SW480 (cell line): ENCODE measurements around the gene SP7.
A peak's percentile ranks its signal among the peaks of the same experiment; 100 is the strongest.
"Not testable (repeated sequence)": the region's sequence is repeated elsewhere in the genome, so short reads cannot be mapped to it uniquely, and the experiment has no call there.

Source experiments
- DNase-seq: peaks from one replicate; pipeline ENCODE4 v3.0.0-alpha.2; 2016; ENCODE audit warnings: low spot score

SP7 gene

DNA sequence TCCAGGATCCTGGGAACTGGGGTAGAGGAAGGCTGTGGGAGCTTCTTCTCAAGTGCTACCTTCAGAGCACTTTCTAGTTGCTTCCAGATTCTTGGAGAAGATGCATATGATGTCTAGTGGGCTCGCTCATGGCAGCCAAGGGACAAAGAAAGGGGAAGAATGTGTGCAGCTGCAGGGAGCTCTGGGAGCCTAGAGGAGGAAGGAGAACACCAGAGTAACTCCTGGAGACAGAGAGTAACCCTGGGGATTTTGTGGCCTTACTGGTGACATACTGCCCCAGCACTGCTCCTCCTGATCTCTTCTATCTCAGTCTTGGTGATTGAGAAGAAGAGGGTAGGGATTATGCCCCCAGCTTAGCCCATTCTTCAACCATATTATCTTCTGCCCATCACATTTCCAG lies 10.3 kb upstream of the SP7 start:
- DNase-seq: no peak

DNA sequence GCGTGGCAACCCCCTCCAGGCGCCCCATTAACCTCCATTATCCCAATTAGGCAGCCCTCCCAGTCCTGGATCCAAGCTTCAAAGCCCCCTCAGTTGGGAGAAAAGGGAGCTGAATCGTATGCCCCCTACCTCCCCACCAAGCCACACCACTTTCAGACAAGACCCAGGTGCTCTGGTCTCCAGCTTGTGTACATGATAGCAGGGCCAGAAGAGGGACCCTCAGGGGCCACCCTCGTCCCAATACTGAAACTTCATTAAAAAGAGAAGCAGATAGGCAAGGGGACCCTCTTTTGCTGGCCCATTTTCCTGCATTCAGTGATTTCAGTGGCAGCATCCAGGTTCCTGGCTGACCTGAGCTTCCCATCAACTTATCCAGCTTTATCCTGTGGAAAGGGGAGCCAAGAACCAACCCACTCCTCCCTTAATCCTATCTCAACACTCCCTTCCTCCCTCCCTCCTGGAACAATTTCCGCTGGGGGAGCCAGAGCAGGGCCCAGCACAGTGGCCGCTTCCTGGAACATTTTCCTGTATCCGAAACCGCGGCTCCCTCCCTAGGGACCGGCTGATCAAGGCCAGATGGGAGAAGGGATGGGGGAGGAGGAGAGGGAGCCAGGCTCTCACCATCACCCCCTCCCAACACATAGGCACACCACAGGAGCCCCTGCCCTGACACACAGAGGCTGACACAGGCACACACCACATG lies 9.5 kb upstream of the SP7 start:
- no peak for DNase-seq

- peak; percentile 84 for DNase-seq
These were observed 8.8 kb upstream of the SP7 start for GRCh38 chr12:53344824-53345485.

- DNase-seq: no peak
These were observed 8.3 kb upstream of the SP7 start for GRCh38 chr12:53344487-53344823.

GRCh38 chr12:53343969-53344368 lies 7.8 kb upstream of the SP7 start:
- DNase-seq: no peak

GRCh38 chr12:53343449-53343848 lies 7.3 kb upstream of the SP7 start:
- DNase-seq: no peak

GRCh38 chr12:53340398-53340797 lies 4.2 kb upstream of the SP7 start:
- no peak for DNase-seq

- no peak for DNase-seq
These were observed 2.8 kb upstream of the SP7 start for GRCh38 chr12:53338916-53339315.

DNA sequence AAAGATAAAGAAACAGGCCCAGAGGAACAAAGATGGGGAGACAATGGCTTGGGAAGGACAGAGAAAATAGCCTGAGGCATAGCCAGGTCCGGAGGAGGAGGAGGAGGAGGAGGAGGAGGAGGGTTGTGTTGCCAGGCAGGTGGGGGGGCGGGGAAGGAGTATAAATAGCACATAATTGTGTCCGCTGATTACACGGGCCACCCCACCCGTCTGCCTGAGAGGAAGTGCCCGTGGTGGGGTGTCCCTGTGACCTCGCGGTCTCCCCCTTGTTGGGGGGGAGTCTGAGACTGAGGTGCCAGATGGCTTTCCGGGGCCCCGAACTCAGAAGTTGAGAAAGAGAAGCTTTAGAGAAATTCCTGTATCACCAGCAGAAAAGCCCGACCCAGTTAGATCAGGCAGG lies 1.9 kb upstream of the SP7 start:
- DNase-seq: no peak

GRCh38 chr12:53334822-53335221 lies 1.3 kb downstream of the SP7 start:
- DNase-seq: no peak

DNA sequence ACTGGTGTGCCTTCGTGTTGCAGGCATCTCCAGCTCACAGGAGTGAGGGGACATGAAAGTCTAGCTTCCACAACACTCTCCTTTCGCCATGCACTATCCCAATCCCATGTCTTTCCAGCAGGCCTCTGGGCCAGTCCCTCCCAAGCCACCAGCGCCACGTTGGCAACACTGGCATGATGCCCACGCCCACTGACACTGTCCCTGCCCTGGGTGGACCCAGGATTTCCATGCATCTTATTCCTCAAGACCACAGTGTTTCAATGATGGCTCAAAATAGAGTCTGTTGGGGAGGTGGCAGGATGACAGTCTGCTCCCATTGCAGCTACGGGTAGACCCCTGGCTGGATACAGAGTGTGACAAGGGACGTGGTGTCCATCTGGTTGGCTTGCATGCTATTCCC lies 2.3 kb downstream of the SP7 start:
- no peak for DNase-seq

- no peak for DNase-seq
These were observed 2.9 kb downstream of the SP7 start for GRCh38 chr12:53333289-53333688.

DNA sequence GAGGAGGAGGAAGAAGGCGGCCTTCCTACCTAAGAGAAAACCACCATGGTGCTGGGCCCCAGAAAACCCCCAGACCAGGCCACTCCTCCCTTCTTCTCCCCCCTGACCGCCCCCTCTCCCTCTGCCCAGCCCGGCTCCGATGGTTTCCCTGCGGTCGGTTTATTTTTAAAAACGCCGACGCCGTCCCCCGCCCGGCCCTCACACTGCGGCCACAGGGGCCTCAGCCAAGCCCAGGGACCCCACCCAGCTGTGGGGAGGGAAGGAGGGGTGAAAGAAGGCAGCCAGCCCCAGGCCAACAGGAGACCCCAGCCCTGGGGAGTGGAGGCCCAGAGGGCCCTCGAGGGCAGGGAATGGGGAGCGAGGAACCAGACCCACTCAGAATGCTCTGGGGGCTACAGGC lies 3.4 kb downstream of the SP7 start:
- no peak for DNase-seq

DNA sequence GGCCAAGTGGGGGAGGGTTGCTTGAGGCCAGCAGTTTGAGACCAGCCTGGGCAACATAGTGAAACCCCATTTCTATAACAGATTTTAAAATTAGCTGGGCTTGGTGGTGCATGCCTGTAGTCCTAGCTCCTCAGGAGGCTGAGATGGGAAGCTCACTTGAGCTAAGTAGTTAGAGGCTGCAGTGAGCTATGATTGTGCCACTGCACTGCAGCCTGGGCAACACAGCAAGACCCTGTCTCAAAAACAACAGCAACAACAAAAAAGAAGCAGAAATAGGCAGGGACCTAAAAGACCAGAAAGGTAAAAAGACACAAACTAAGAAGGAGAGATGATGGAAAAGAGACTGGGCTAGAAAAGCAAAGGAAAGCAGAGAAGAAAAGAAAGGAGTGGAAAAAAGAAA lies 3.8 kb downstream of the SP7 start:
- DNase-seq: not testable (repeated sequence)

- no peak for DNase-seq
These were observed 5.5 kb downstream of the SP7 start for GRCh38 chr12:53330671-53331070.

GRCh38 chr12:53328043-53328435 lies 8.1 kb downstream of the SP7 start:
- DNase-seq: no peak

- DNase-seq: no peak
These were observed 8.6 kb downstream of the SP7 start for GRCh38 chr12:53327435-53328042.

DNA sequence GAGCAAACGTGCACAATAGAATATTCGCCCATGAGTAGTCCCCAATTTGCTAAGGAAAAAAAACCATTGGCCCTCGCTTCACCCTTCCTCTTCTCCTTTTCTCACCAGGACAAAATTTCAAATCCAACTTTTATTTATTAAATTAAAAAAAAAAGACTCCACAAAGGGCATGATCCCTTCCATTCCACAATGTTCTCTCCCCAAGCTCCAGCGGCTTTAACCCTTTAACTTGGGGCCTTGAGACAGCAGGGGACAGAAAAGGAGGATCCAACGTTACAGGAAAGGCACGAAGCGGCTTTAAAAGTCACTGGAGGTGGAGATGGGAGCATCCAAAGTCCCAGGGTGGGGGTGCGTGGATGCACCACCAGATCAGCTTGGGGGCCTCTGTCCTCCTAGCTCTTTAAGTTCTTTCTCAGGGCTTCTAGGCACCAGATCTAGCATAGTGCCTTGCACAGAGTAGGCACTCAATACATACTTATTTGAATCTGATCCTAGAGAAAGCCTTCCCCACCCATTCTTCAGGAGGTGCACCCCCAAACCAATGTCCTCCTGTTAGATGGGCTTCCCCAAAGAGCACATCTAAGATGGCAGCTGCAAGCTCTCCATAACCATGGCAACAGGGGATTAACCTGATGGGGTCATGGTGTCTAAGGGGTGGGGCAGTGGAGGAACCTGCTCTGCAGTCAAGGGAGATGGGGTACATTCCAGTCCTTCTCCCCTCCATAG lies 9.5 kb downstream of the SP7 start:
- DNase-seq: no peak

GRCh38 chr12:53325511-53326061 lies 10.6 kb downstream of the SP7 start:
- peak; percentile 73 for DNase-seq

DNA sequence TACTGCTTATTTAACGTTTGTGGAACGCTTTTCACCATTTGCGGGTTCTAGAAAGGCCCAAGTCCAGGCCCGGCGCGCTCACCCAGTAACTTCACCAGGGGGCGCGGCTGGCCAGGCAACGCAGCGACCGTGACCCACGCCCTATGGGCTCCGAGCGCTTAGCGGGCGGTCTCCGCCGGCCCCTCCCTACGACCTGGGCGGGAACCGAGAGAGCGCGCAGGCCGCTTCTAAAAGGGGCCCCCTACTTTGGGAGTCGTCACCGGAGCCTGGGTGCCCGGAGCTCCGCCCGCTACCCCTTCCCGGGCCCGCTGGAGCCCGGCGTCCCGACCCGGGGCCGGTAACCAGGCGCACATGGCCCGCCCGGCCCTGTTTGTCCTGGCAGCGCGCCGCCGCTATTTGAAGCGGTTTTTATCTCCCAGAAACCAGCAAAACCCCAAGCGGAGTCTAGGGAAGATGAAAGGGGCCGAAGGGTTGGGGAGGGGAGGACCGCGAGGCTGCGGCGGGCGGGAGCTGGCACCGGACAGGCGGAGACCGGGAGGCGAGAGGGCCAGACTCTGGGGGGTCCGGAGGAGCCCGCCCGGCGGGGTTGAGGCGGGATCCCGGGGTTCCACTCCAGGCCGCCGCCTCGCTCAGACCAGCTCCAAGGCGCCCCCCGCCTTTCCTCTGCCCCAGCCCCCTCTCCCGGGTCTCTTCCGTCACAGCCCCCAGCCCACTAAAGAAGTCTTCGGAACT lies 11.2 kb downstream of the SP7 start:
- peak; percentile 92 for DNase-seq

- peak; percentile 49 for DNase-seq
These were observed 11.9 kb downstream of the SP7 start for GRCh38 chr12:53324113-53324778.
